Ishikawa (cell line): ENCODE results near the gene SHKBP1.

Experiments
- CEBPB ChIP-seq: IDR thresholded peaks from 2 replicates; pipeline ENCODE4 v1.6.1; 2012
- RAD21 ChIP-seq: IDR thresholded peaks from 2 replicates; pipeline ENCODE4 v1.6.1; 2012; ENCODE audit warnings: low read depth
- TCF12 ChIP-seq: IDR thresholded peaks from 2 replicates; pipeline ENCODE4 v1.6.1; 2012; ENCODE audit warnings: low read depth
- TF ChIP-seq, protein P1 (sequence below): IDR thresholded peaks from 2 replicates; pipeline ENCODE4 v1.6.1; 2012; ENCODE audit warnings: low read depth, mild to moderate bottlenecking

DNA sequence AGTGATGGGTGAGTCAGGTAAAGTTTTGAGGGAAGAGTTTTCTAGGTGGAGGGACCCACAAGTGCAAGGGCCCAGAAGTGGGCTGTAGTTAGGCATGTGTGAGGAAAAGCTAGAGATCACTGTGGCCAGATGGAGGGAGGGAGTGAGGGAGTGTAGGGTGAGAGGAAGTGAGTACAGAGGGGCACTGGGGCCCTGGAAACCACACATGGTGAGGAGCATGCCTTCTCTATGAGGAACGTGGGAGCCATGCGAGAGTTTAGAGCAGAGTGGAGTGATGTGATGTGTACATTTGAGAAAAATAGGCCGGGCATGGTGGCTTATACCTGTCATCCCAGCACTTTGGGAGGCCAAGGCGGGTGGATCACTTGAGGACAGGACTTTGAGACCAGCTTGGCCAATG lies 14.7 kb upstream of the SHKBP1 start:
- no peak for TF ChIP-seq RAD21
- TF ChIP-seq, protein P1, sequence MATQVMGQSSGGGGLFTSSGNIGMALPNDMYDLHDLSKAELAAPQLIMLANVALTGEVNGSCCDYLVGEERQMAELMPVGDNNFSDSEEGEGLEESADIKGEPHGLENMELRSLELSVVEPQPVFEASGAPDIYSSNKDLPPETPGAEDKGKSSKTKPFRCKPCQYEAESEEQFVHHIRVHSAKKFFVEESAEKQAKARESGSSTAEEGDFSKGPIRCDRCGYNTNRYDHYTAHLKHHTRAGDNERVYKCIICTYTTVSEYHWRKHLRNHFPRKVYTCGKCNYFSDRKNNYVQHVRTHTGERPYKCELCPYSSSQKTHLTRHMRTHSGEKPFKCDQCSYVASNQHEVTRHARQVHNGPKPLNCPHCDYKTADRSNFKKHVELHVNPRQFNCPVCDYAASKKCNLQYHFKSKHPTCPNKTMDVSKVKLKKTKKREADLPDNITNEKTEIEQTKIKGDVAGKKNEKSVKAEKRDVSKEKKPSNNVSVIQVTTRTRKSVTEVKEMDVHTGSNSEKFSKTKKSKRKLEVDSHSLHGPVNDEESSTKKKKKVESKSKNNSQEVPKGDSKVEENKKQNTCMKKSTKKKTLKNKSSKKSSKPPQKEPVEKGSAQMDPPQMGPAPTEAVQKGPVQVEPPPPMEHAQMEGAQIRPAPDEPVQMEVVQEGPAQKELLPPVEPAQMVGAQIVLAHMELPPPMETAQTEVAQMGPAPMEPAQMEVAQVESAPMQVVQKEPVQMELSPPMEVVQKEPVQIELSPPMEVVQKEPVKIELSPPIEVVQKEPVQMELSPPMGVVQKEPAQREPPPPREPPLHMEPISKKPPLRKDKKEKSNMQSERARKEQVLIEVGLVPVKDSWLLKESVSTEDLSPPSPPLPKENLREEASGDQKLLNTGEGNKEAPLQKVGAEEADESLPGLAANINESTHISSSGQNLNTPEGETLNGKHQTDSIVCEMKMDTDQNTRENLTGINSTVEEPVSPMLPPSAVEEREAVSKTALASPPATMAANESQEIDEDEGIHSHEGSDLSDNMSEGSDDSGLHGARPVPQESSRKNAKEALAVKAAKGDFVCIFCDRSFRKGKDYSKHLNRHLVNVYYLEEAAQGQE, result no peak
- no peak for TF ChIP-seq CEBPB
- TF ChIP-seq TCF12, result no peak
